ENCODE data around the gene AP1M1.

DNA sequence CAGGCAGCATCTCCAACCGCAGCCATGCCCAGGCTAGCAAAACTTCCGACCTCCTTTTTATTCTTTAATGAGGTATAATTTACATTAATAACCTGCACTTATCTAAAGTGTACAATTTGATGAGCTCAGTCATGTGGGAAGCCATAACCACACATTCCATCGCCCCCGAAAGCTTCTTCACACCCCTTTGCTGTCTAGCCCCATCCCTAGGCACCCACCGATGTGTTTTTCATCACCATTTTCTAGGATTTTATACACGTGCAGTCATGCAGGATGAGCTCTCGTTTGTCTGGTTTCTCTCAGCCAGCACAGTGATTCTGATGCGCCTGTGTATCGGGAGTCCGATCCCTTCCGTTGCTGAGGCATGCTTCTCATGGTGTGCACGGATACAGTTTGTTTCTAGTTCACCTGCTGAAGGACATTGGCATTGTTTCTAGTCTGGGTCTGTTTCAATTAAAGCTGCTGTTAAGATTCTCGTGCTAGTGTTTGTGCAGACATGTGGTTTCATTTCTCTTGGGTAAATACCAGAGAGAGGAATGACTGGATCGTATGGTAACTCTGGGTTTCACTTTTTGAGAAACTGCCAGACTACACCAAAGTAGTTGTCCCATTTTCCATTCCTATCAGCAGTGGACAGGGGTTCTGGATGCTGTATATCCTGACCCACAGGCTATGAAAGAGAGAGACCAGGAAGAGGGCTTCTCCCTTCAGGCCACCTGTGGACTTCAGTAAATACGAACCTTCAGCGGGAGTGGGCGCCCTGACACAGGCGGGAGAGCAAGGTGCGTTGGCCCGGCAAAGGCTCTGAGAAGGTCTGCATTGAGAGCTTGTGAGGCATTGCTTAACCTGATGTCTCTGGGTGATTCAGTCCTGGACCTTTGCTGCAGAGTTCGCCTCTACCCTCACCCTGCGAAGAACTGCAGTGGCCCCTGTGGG is 4.9 kb downstream of the AP1M1 start:
- TF ChIP-seq, protein P1, sequence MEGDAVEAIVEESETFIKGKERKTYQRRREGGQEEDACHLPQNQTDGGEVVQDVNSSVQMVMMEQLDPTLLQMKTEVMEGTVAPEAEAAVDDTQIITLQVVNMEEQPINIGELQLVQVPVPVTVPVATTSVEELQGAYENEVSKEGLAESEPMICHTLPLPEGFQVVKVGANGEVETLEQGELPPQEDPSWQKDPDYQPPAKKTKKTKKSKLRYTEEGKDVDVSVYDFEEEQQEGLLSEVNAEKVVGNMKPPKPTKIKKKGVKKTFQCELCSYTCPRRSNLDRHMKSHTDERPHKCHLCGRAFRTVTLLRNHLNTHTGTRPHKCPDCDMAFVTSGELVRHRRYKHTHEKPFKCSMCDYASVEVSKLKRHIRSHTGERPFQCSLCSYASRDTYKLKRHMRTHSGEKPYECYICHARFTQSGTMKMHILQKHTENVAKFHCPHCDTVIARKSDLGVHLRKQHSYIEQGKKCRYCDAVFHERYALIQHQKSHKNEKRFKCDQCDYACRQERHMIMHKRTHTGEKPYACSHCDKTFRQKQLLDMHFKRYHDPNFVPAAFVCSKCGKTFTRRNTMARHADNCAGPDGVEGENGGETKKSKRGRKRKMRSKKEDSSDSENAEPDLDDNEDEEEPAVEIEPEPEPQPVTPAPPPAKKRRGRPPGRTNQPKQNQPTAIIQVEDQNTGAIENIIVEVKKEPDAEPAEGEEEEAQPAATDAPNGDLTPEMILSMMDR (IDR thresholded peaks at IDR 0.05): no peak
- no peak for TF ChIP-seq POLR2A (IDR thresholded peaks at IDR 0.05)
